GM12878 (cell line): ENCODE results near the gene LYPLA2. TPM values are rescaled to one million over a fixed set of nuclear protein-coding genes. Genes with fewer than 3 reads are reported as not detected.

ENCODE experiments used
- ATAC-seq: fragments of 200-7000 bp; cut with Tn5 transposase; 3 replicates; pipeline ENCODE4 v1.9.1; 2020; ENCODE audit warnings: mild to moderate bottlenecking, moderate library complexity
- BruUV-seq: library from RNA; stranded (reverse); fragments of 400-500 nt; replicated peaks from 2 replicates; lab custom pipeline; 2021; lab: Mats Ljungman, UMichigan
- CTCF ChIA-PET: fragments of 300-600 bp; sonication (Branson Sonifier 250); formaldehyde crosslinking; extraction: SDS; loops from one replicate; lab custom pipeline; 2021; ENCODE audit warnings: inconsistent platforms; lab: Yijun Ruan, JAX
- POLR2A ChIA-PET: fragments of 350-600 bp; formaldehyde crosslinking; extraction: SDS; loops from one replicate; lab custom pipeline; 2021; ENCODE audit warnings: inconsistent platforms; lab: Charles Lee
- RAD21 ChIA-PET: fragments of 300-600 bp; sonication (Branson Sonifier 250); formaldehyde crosslinking; loops from one replicate; lab custom pipeline; 2023; ENCODE audit warnings: antibody characterized with exemption; ENCODE audit not compliant: unreplicated experiment; lab: Charles Lee
- SMC1A ChIA-PET: fragments of 300-600 bp; sonication (Branson Sonifier 250); formaldehyde crosslinking; loops from one replicate; lab custom pipeline; 2023; ENCODE audit not compliant: unreplicated experiment, uncharacterized antibody; lab: Charles Lee
- DNase-seq: peaks from one replicate; pipeline ENCODE4 v3.0.0-alpha.2; 2011; ENCODE audit warnings: low read depth, low spot score
- FAIRE-seq: peaks from 3 replicates; lab custom pipeline; 2011; peaks lifted over from hg19 to GRCh38; lab: Jason Lieb, UNC
- H2AFZ ChIP-seq: 2 replicates; pipeline ENCODE4 v1.6.0; 2011; ENCODE audit warnings: low read depth, low read length, control low read depth; ENCODE audit not compliant: control insufficient read depth
- H3K27ac ChIP-seq: 2 replicates; pipeline ENCODE4 v1.5.1; 2011; ENCODE audit warnings: control low read depth; ENCODE audit not compliant: control insufficient read depth, insufficient read depth
- H3K27me3 ChIP-seq, 2 experiments: replicated peaks in 1 of 2; 2 replicates each; pipeline versions ENCODE4 v1.6.0 to v1.6.1; 2011; ENCODE audit warnings: low read length in 1 of 2; ENCODE audit not compliant: control insufficient read depth in 2 of 2, insufficient read depth in 2 of 2
- H3K36me3 ChIP-seq, 2 experiments: 2 replicates each; pipeline ENCODE4 v1.5.1; 2011; ENCODE audit warnings: low read length in 1 of 2; ENCODE audit not compliant: control insufficient read depth in 2 of 2, insufficient read depth in 2 of 2
- H3K4me1 ChIP-seq: 2 replicates; pipeline ENCODE4 v1.6.1; 2011; ENCODE audit warnings: mild to moderate bottlenecking, low read length, moderate library complexity, mixed read lengths; ENCODE audit not compliant: control insufficient read depth, insufficient read depth
- H3K4me2 ChIP-seq: 2 replicates; pipeline ENCODE4 v1.6.0; 2011; ENCODE audit warnings: control low read depth; ENCODE audit not compliant: control insufficient read depth, insufficient read depth
- H3K4me3 ChIP-seq: fragments of 200-600 bp; sonication (generic); 2 replicates; pipeline ENCODE4 v1.5.1; 2016
- H3K79me2 ChIP-seq: 2 replicates; pipeline ENCODE4 v1.6.0; 2011; ENCODE audit warnings: low read length; ENCODE audit not compliant: control insufficient read depth, insufficient read depth
- H3K9ac ChIP-seq: 2 replicates; pipeline ENCODE4 v1.8.0; 2011; ENCODE audit warnings: low read length, control low read depth, mixed read lengths; ENCODE audit not compliant: control insufficient read depth, insufficient read depth
- H3K9me3 ChIP-seq: replicated peaks from 3 replicates; pipeline ENCODE4 v1.5.1; 2011; ENCODE audit warnings: mild to moderate bottlenecking, low read length; ENCODE audit not compliant: control insufficient read depth, insufficient read depth
- H4K20me1 ChIP-seq: 2 replicates; pipeline ENCODE4 v1.6.0; 2011; ENCODE audit not compliant: control insufficient read depth, insufficient read depth
- EZH2 ChIP-seq: IDR thresholded peaks from 2 replicates; pipeline ENCODE4 v1.6.1; 2012; ENCODE audit warnings: low read depth, mild to moderate bottlenecking, control low read depth, inconsistent platforms, low read length, borderline replicate concordance; ENCODE audit not compliant: control insufficient read depth
- HDGF ChIP-seq: fragments of 450-650 bp; IDR thresholded peaks from 2 replicates; pipeline ENCODE4 v1.6.1; 2016; ENCODE audit warnings: antibody characterized with exemption
- KLF5 ChIP-seq: fragments of 450-650 bp; IDR thresholded peaks from 2 replicates; pipeline ENCODE4 v1.6.1; 2014; ENCODE audit warnings: mild to moderate bottlenecking; ENCODE audit not compliant: partially characterized antibody
- MTA2 ChIP-seq: fragments of 450-650 bp; IDR thresholded peaks from 2 replicates; pipeline ENCODE4 v1.6.1; 2016; ENCODE audit warnings: low read depth, mild to moderate bottlenecking, moderate library complexity
- MTA3 ChIP-seq: IDR thresholded peaks from 2 replicates; pipeline ENCODE4 v1.6.1; 2012; ENCODE audit warnings: low read length, inconsistent platforms, borderline replicate concordance
- PAX5 ChIP-seq: IDR thresholded peaks from 2 replicates; pipeline ENCODE4 v1.6.1; 2011; ENCODE audit warnings: low read depth, low read length, borderline replicate concordance
- POLR2A ChIP-seq: IDR thresholded peaks from 2 replicates; pipeline ENCODE4 v1.6.1; 2011; ENCODE audit warnings: low read depth, mild to moderate bottlenecking, low read length
- SMC3 ChIP-seq: IDR thresholded peaks from 2 replicates; pipeline ENCODE4 v1.6.1; 2011; ENCODE audit warnings: low read length, improper control_type of control experiment, borderline replicate concordance
- ZNF24 ChIP-seq: fragments of 450-650 bp; IDR thresholded peaks from 2 replicates; pipeline ENCODE4 v1.6.1; 2017; ENCODE audit warnings: antibody characterized with exemption, mild to moderate bottlenecking
- ZSCAN29 ChIP-seq: fragments of 450-650 bp; IDR thresholded peaks from 2 replicates; pipeline ENCODE4 v1.6.1; 2017; ENCODE audit warnings: mild to moderate bottlenecking, moderate library complexity
- WGBS: methylation state at CpG from one replicate; pipeline ENCODE4 v1.1.6; 2016; ENCODE audit warnings: low lambda C conversion rate; ENCODE audit not compliant: insufficient replicate concordance, insufficient coverage; ENCODE audit errors: missing lambda C conversion rate; 5-methylcytosine and 5-hydroxymethylcytosine counted together
- in situ Hi-C: fragments of 300-500 bp; cut with MboI; formaldehyde crosslinking; loops from 9 replicates; pipeline ENCODE4 v1.14.3; 2018; ENCODE audit warnings: mixed read lengths
- intact Hi-C: fragments of 100-400 bp; cut with micrococcal nuclease; formaldehyde crosslinking; loops from one replicate; pipeline ENCODE4 v1.14.2; 2022; ENCODE audit not compliant: unreplicated experiment
- polyA plus RNA-seq, 11 experiments: library from polyadenylated mRNA; depleted of rRNA in 4 of 11; unstranded in 6 of 11; stranded (reverse) in 5 of 11; fragments of >200 nt; fragmentation: Nextera tagmentation in 4 of 11; fragmentation: Illumina TruSeq in 1 of 11; extraction: Ambion mirVana in 4 of 11; extraction: Trizol in 1 of 11; gene quantifications; 1 replicate in 1 of 11; 2 replicates in 10 of 11; pipeline versions ENCODE4 v1.2.1 to v1.2.3, GENCODE V29; 2011 to 2016; ENCODE audit warnings: inconsistent platforms in 2 of 11, missing spikeins in 2 of 11, low read depth in 1 of 11
- total RNA-seq, 4 experiments: library from RNA; depleted of rRNA in 3 of 4; stranded (reverse); fragments of >200 nt in 3 of 4; fragmentation: Illumina TruSeq in 1 of 4; extraction: Trizol in 1 of 4; gene quantifications; 2 replicates each; pipeline versions ENCODE4 v1.2.1 to v1.2.3, GENCODE V29; 2013 to 2021
- TF ChIP-seq, protein P1 (sequence below): fragments of 450-650 bp; IDR thresholded peaks from 2 replicates; pipeline ENCODE4 v1.6.1; 2017; ENCODE audit warnings: mild to moderate bottlenecking, moderate library complexity
- TF ChIP-seq, protein P2 (sequence below): fragments of 450-650 bp; IDR thresholded peaks from 2 replicates; pipeline ENCODE4 v1.6.1; 2016; ENCODE audit warnings: mild to moderate bottlenecking

The LYPLA2 gene
- total and polyA plus RNA-seq, 10 of the 15 experiments (the other 5 are each of a cell fraction or from before 2014, with no cell fraction given) = 2.7 to 129 (median 62.3) TPM

DNA sequence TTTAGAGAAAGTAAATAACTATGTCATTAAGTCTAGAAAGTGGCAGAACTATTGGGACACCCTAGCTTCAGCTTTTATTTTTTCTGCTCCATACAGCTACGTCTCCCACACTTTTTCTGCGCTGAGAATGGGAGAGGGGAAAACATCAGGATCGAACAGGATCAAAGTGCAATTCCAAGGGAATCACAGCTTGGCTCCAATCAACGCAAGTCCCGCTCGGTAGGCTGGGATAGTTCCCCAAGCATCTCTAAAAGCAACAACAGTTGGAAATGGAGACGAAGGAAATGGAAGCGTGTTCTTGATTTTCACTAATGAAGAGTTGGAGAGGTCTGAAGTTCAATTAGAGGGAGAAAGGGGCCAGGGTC, 33.7 kb downstream of the LYPLA2 start:
- intact Hi-C loops = loop anchor here (1.0 kb wide), 1 partner anchor 44 kb away; the partner anchor contains the start of gene FUCA1
- POLR2A ChIA-PET = interaction anchor here (0.6 to 3.5 kb wide), 19 partner anchors 8 to 366 kb away, joined by 3 to 22 read pairs (median 4); partner anchors contain the start of genes GALE and PITHD1

More for the DNA sequence above, 33.7 kb downstream of the LYPLA2 start:
- WGBS = under 1% methylated on average over 8 of the region's 8 CpGs
- FAIRE-seq (no peak), DNase-seq (no peak)
- SMC1A ChIA-PET = interaction anchor here (0.5 to 2.0 kb wide), 18 partner anchors 9 to 201 kb away, joined by 3 to 9 read pairs (median 4); partner anchors contain the start of genes CNR2 and RPL11
- CTCF ChIA-PET = interaction anchor here (0.9 to 8.3 kb wide), 8 partner anchors 8 to 92 kb away, joined by 3 to 74 read pairs (median 5); partner anchors contain the start of gene CNR2
- in situ Hi-C loops = no loop called here
- peaks cover 10% of the 10 kb centered on the region for H3K79me2 ChIP-seq
- H3K4me1 ChIP-seq = no peaks in the 10 kb centered on the region
- RAD21 ChIA-PET = interaction anchor here (1.0 to 2.4 kb wide), 8 partner anchors 14 to 92 kb away, joined by 3 to 16 read pairs (median 5); partner anchors contain the start of gene CNR2
- peak overlapping the region; percentile 6; the same call in 1 of the 2 replicates for H2AFZ ChIP-seq
- no peaks in the 10 kb centered on the region for H4K20me1 ChIP-seq
- peak overlapping the region; percentile 84 for H3K4me2 ChIP-seq
- no peaks in the 10 kb centered on the region for H3K27me3 ChIP-seq
- TF ChIP-seq KLF5 (no peak), MTA2 (no peak), PAX5 (no peak), SMC3 (no peak), MTA3 (no peak), HDGF (no peak), EZH2 (no peak), POLR2A (no peak), ZSCAN29 (no peak), ZNF24 (no peak)
- TF ChIP-seq, protein P1, sequence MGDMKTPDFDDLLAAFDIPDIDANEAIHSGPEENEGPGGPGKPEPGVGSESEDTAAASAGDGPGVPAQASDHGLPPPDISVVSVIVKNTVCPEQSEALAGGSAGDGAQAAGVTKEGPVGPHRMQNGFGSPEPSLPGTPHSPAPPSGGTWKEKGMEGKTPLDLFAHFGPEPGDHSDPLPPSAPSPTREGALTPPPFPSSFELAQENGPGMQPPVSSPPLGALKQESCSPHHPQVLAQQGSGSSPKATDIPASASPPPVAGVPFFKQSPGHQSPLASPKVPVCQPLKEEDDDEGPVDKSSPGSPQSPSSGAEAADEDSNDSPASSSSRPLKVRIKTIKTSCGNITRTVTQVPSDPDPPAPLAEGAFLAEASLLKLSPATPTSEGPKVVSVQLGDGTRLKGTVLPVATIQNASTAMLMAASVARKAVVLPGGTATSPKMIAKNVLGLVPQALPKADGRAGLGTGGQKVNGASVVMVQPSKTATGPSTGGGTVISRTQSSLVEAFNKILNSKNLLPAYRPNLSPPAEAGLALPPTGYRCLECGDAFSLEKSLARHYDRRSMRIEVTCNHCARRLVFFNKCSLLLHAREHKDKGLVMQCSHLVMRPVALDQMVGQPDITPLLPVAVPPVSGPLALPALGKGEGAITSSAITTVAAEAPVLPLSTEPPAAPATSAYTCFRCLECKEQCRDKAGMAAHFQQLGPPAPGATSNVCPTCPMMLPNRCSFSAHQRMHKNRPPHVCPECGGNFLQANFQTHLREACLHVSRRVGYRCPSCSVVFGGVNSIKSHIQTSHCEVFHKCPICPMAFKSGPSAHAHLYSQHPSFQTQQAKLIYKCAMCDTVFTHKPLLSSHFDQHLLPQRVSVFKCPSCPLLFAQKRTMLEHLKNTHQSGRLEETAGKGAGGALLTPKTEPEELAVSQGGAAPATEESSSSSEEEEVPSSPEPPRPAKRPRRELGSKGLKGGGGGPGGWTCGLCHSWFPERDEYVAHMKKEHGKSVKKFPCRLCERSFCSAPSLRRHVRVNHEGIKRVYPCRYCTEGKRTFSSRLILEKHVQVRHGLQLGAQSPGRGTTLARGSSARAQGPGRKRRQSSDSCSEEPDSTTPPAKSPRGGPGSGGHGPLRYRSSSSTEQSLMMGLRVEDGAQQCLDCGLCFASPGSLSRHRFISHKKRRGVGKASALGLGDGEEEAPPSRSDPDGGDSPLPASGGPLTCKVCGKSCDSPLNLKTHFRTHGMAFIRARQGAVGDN = no peak
- TF ChIP-seq, protein P2, sequence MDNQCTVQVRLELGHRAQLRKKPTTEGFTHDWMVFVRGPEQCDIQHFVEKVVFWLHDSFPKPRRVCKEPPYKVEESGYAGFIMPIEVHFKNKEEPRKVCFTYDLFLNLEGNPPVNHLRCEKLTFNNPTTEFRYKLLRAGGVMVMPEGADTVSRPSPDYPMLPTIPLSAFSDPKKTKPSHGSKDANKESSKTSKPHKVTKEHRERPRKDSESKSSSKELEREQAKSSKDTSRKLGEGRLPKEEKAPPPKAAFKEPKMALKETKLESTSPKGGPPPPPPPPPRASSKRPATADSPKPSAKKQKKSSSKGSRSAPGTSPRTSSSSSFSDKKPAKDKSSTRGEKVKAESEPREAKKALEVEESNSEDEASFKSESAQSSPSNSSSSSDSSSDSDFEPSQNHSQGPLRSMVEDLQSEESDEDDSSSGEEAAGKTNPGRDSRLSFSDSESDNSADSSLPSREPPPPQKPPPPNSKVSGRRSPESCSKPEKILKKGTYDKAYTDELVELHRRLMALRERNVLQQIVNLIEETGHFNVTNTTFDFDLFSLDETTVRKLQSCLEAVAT = no peak
- TF ChIP-seq, all 136 proteins: peak for 0
- H3K36me3 ChIP-seq = no peaks in the 10 kb centered on the region
- peak overlapping the region; percentile 82 for H3K27ac ChIP-seq
- peak overlapping the region; percentile 83 for H3K4me3 ChIP-seq
- TSS peak; percentile 89 for BruUV-seq
- H3K9me3 ChIP-seq = no peaks in the 10 kb centered on the region
- ATAC-seq = peak; percentile 10; the same call in 2 of the 3 replicates
- peak overlapping the region; percentile 94 for H3K9ac ChIP-seq
